ENCODE measurements around the gene HSPA9.

DNA sequence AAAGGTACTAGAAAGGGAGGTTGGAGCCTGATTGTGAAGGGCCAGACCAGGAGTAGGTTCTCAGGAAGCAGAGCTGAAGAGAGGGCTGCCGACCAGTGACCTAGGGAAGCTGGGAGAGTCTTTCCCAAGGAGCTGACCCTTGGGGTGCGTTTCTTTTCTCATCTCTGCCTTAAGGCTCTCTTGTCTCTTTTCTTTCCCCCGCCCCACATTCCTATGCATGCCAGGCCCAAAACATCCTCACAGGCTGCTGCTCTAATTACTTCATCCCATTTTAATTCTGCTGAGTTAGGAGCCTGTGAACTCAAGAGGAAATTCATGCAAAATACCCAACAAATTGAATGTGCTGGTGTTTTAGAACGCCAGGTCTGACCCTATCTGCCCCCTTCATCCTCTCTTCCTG lies 46.9 kb upstream of the HSPA9 start:
- TF ChIP-seq EP300 (IDR thresholded peaks at IDR 0.05; ENCODE audit: low read depth) (no peak), POLR2A (IDR thresholded peaks at IDR 0.05) (no peak), POLR2AphosphoS5 (IDR thresholded peaks at IDR 0.05) (no peak)
- TF ChIP-seq, protein P1, sequence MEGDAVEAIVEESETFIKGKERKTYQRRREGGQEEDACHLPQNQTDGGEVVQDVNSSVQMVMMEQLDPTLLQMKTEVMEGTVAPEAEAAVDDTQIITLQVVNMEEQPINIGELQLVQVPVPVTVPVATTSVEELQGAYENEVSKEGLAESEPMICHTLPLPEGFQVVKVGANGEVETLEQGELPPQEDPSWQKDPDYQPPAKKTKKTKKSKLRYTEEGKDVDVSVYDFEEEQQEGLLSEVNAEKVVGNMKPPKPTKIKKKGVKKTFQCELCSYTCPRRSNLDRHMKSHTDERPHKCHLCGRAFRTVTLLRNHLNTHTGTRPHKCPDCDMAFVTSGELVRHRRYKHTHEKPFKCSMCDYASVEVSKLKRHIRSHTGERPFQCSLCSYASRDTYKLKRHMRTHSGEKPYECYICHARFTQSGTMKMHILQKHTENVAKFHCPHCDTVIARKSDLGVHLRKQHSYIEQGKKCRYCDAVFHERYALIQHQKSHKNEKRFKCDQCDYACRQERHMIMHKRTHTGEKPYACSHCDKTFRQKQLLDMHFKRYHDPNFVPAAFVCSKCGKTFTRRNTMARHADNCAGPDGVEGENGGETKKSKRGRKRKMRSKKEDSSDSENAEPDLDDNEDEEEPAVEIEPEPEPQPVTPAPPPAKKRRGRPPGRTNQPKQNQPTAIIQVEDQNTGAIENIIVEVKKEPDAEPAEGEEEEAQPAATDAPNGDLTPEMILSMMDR (IDR thresholded peaks at IDR 0.05): no peak

Data from transverse colon (tissue), 4 donors.